H9 (cell line): ENCODE data around the gene ZNF646. TPM values are rescaled to one million over a fixed set of nuclear protein-coding genes. Genes with fewer than 3 reads are reported as not detected.

Source experiments
- DNase-seq: peaks from one replicate; pipeline ENCODE4 v3.0.0-alpha.2; 2017
- H2AFZ ChIP-seq: one replicate; pipeline ENCODE4 v1.6.1; 2013; ENCODE audit warnings: mild to moderate bottlenecking, low read length, control low read depth, moderate library complexity
- H2AK5ac ChIP-seq: 2 replicates; pipeline ENCODE4 v1.6.1; 2013; ENCODE audit warnings: low read length, control low read depth, mixed read lengths; ENCODE audit not compliant: insufficient read length
- H2BK120ac ChIP-seq: one replicate; pipeline ENCODE4 v1.6.1; 2013; ENCODE audit warnings: low read depth, mild to moderate bottlenecking, low read length, control low read depth, inconsistent platforms; ENCODE audit not compliant: poor library complexity, severe bottlenecking
- H2BK12ac ChIP-seq: 2 replicates; pipeline ENCODE4 v1.6.1; 2013; ENCODE audit warnings: low read length, control low read depth, mixed read lengths, low read depth; ENCODE audit not compliant: insufficient read length
- H2BK15ac ChIP-seq: 2 replicates; pipeline ENCODE4 v1.6.1; 2013; ENCODE audit warnings: low read depth, low read length, control low read depth
- H2BK20ac ChIP-seq: one replicate; pipeline ENCODE4 v1.6.1; 2013; ENCODE audit warnings: low read depth, mild to moderate bottlenecking, low read length, control low read depth, inconsistent platforms; ENCODE audit not compliant: poor library complexity, severe bottlenecking
- H2BK5ac ChIP-seq: 2 replicates; pipeline ENCODE4 v1.6.1; 2013; ENCODE audit warnings: low read length, control low read depth, mixed read lengths; ENCODE audit not compliant: insufficient read length
- H3K14ac ChIP-seq: 2 replicates; pipeline ENCODE4 v1.6.1; 2013; ENCODE audit warnings: low read length, control low read depth; ENCODE audit not compliant: insufficient read depth
- H3K18ac ChIP-seq: 2 replicates; pipeline ENCODE4 v1.6.1; 2013; ENCODE audit warnings: low read depth, mild to moderate bottlenecking, mixed read lengths, low read length, control low read depth; ENCODE audit not compliant: insufficient read length
- H3K23ac ChIP-seq: 2 replicates; pipeline ENCODE4 v1.6.1; 2013; ENCODE audit warnings: low read length, control low read depth, mixed read lengths, low read depth; ENCODE audit not compliant: insufficient read length
- H3K23me2 ChIP-seq: 2 replicates; pipeline ENCODE4 v1.6.1; 2013; ENCODE audit warnings: low read depth, mild to moderate bottlenecking, mixed read lengths, low read length, control low read depth; ENCODE audit not compliant: insufficient read length, poor library complexity, severe bottlenecking
- H3K27ac ChIP-seq: 2 replicates; pipeline ENCODE4 v1.5.1; 2013; ENCODE audit warnings: low read length, control low read depth, mixed read lengths, low read depth; ENCODE audit not compliant: insufficient read length
- H3K27me3 ChIP-seq: 2 replicates; pipeline ENCODE4 v1.6.1; 2013; ENCODE audit warnings: low read length, control low read depth, inconsistent platforms; ENCODE audit not compliant: insufficient read depth
- H3K4ac ChIP-seq: 2 replicates; pipeline ENCODE4 v1.6.1; 2013; ENCODE audit warnings: low read depth, mild to moderate bottlenecking, control low read depth, inconsistent platforms, low read length, moderate library complexity
- H3K4me1 ChIP-seq: 2 replicates; pipeline ENCODE4 v1.6.1; 2013; ENCODE audit warnings: low read length, control low read depth, inconsistent platforms; ENCODE audit not compliant: insufficient read depth
- H3K4me2 ChIP-seq: 2 replicates; pipeline ENCODE4 v1.6.1; 2013; ENCODE audit warnings: low read length, control low read depth, mixed read lengths; ENCODE audit not compliant: insufficient read length, insufficient read depth
- H3K56ac ChIP-seq: 2 replicates; pipeline ENCODE4 v1.6.1; 2013; ENCODE audit warnings: low read depth, mild to moderate bottlenecking, mixed read lengths, low read length, control low read depth; ENCODE audit not compliant: insufficient read length
- H3K79me1 ChIP-seq: 2 replicates; pipeline ENCODE4 v1.6.1; 2013; ENCODE audit warnings: low read depth, mild to moderate bottlenecking, moderate library complexity, low read length, control low read depth, inconsistent platforms; ENCODE audit not compliant: insufficient read depth, poor library complexity, severe bottlenecking
- H3K79me2 ChIP-seq: 2 replicates; pipeline ENCODE4 v1.6.1; 2013; ENCODE audit warnings: low read length, control low read depth, inconsistent platforms; ENCODE audit not compliant: insufficient read depth
- H3K9ac ChIP-seq: 2 replicates; pipeline ENCODE4 v1.6.1; 2013; ENCODE audit warnings: low read length, control low read depth, mixed read lengths; ENCODE audit not compliant: insufficient read length; ENCODE audit errors: extremely low read depth
- H3K9me3 ChIP-seq: one replicate; pipeline ENCODE4 v1.6.1; 2013; ENCODE audit warnings: low read depth, low read length, inconsistent platforms; ENCODE audit not compliant: control insufficient read depth
- H3T11ph ChIP-seq: one replicate; pipeline ENCODE4 v1.6.1; 2013; ENCODE audit warnings: mild to moderate bottlenecking, low read length, control low read depth, inconsistent platforms
- H4K20me1 ChIP-seq: one replicate; pipeline ENCODE4 v1.6.1; 2013; ENCODE audit not compliant: control insufficient read depth, insufficient read length, insufficient read depth
- H4K5ac ChIP-seq: 2 replicates; pipeline ENCODE4 v1.6.1; 2013; ENCODE audit warnings: low read depth, mild to moderate bottlenecking, mixed read lengths, low read length, control low read depth; ENCODE audit not compliant: insufficient read length
- H4K8ac ChIP-seq: replicated peaks from 2 replicates; pipeline ENCODE4 v1.6.1; 2013; ENCODE audit warnings: low read length, control low read depth, mixed read lengths, low read depth; ENCODE audit not compliant: insufficient read length
- H4K91ac ChIP-seq: 2 replicates; pipeline ENCODE4 v1.6.1; 2013; ENCODE audit warnings: low read depth, mild to moderate bottlenecking, moderate library complexity, mixed read lengths, low read length, control low read depth; ENCODE audit not compliant: insufficient read length
- H3K27ac Mint-ChIP-seq, 3 experiments: 2 replicates in 2 of 3; 3 replicates in 1 of 3; pipeline ENCODE4 v1.8.0; 2020 to 2021; ENCODE audit warnings: mixed read lengths in 3 of 3, mild to moderate bottlenecking in 1 of 3, moderate library complexity in 1 of 3
- H3K27me3 Mint-ChIP-seq: 2 replicates; pipeline ENCODE4 v1.8.0; 2021; ENCODE audit warnings: low read depth, mild to moderate bottlenecking, moderate library complexity, mixed read lengths
- H3K36me3 Mint-ChIP-seq, 3 experiments: 2 replicates in 2 of 3; 3 replicates in 1 of 3; pipeline ENCODE4 v1.8.0; 2020 to 2021; ENCODE audit warnings: low read depth in 3 of 3, mixed read lengths in 3 of 3; ENCODE audit not compliant: insufficient read depth in 1 of 3
- H3K4me1 Mint-ChIP-seq, 2 experiments: 2 replicates each; pipeline ENCODE4 v1.8.0; 2020; ENCODE audit warnings: mixed read lengths in 2 of 2
- H3K4me3 Mint-ChIP-seq, 2 experiments: 2 replicates in 1 of 2; 3 replicates in 1 of 2; pipeline ENCODE4 v1.8.0; 2020 to 2021; ENCODE audit warnings: mild to moderate bottlenecking in 2 of 2, mixed read lengths in 2 of 2, moderate library complexity in 1 of 2
- H3K9me3 Mint-ChIP-seq, 2 experiments: 2 replicates in 1 of 2; 3 replicates in 1 of 2; pipeline ENCODE4 v1.8.0; 2020; ENCODE audit warnings: mild to moderate bottlenecking in 2 of 2, mixed read lengths in 2 of 2, moderate library complexity in 1 of 2
- WGBS: extraction: QIAGEN DNeasy Blood & Tissue Kit; methylation state at CpG from one replicate; pipeline ENCODE4 v1.1.7; 2013; ENCODE audit warnings: missing lambda C conversion rate, low lambda C conversion rate, mixed read lengths; ENCODE audit not compliant: insufficient read length; ENCODE audit errors: extremely low coverage; 5-methylcytosine and 5-hydroxymethylcytosine counted together
- total RNA-seq: library from RNA; stranded (reverse); gene quantifications from 2 replicates; pipeline ENCODE4 v1.2.1, GENCODE V29; 2021
- TF ChIP-seq, protein P1 (sequence below): fragments of 200-600 bp; sonication (generic); conservative IDR thresholded peaks from 3 replicates; pipeline ENCODE4 v1.8.0; 2021; ENCODE audit warnings: antibody characterized with exemption, mild to moderate bottlenecking

Gene ZNF646
- total RNA-seq, 1 experiment from 2014 or later = 29.2 TPM

DNA sequence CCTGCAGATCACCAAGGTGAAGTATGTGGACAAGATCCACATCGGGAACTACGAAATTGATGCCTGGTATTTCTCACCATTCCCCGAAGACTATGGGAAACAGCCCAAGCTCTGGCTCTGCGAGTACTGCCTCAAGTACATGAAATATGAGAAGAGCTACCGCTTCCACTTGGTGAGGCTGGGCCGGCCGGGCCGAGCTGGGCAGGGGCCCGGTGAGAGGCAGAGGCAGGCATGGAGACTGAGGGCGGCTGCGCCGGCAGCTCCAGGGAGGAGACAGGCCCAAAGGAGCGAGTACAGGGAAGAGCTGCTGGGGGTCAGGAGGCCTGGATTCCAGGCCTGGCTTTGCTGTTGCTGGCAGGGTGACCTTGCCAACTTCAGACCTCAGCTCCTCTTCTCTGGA, 53.0 kb downstream of the ZNF646 start:
- Histone ChIP-seq H3K23me2 (no peaks in the 10 kb centered on the region), H3K56ac (no peak overlapping the region), H2BK20ac (no peak overlapping the region), H2BK15ac (no peak overlapping the region), H2BK5ac (no peak overlapping the region), H3K4me1 (peaks cover 4% of the 10 kb centered on the region; the same call in 1 of the 2 replicates), H3K9ac (no peak overlapping the region), H4K8ac (no peak overlapping the region), H4K5ac (no peak overlapping the region), H3K9me3 (no peaks in the 10 kb centered on the region), H3T11ph (no peak overlapping the region), H3K4me2 (no peak overlapping the region), H3K23ac (no peak overlapping the region), H2BK120ac (no peak overlapping the region), H3K79me2 (no peaks in the 10 kb centered on the region), H4K20me1 (no peaks in the 10 kb centered on the region), H3K14ac (no peak overlapping the region), H3K27ac (no peak overlapping the region), H2AK5ac (no peak overlapping the region), H3K4ac (no peak overlapping the region), H3K27me3 (no peaks in the 10 kb centered on the region), H2BK12ac (no peak overlapping the region), H3K79me1 (no peaks in the 10 kb centered on the region), H2AFZ (no peak overlapping the region), H4K91ac (no peak overlapping the region), H3K18ac (no peak overlapping the region)
- Mint-ChIP-seq H3K4me3 (no peak overlapping the region), H3K36me3 (peaks cover 20 to 43% (median 40%) of the 10 kb centered on the region in 3 experiments; a peak in 6 of 7 replicates), H3K4me1 (peaks cover 16 to 17% of the 10 kb centered on the region in 2 experiments), H3K27me3 (no peaks in the 10 kb centered on the region), H3K27ac (peak overlapping the region in 1 of 3 experiments; percentile 73; a peak in 2 of 7 replicates), H3K9me3 (no peaks in the 10 kb centered on the region)
- DNase-seq = no peak
- TF ChIP-seq, protein P1, sequence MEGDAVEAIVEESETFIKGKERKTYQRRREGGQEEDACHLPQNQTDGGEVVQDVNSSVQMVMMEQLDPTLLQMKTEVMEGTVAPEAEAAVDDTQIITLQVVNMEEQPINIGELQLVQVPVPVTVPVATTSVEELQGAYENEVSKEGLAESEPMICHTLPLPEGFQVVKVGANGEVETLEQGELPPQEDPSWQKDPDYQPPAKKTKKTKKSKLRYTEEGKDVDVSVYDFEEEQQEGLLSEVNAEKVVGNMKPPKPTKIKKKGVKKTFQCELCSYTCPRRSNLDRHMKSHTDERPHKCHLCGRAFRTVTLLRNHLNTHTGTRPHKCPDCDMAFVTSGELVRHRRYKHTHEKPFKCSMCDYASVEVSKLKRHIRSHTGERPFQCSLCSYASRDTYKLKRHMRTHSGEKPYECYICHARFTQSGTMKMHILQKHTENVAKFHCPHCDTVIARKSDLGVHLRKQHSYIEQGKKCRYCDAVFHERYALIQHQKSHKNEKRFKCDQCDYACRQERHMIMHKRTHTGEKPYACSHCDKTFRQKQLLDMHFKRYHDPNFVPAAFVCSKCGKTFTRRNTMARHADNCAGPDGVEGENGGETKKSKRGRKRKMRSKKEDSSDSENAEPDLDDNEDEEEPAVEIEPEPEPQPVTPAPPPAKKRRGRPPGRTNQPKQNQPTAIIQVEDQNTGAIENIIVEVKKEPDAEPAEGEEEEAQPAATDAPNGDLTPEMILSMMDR = no peak
- no CpG with 5 or more reads among the region's 13 CpGs for WGBS
